CD4-positive, alpha-beta memory T cell (primary cell): ENCODE results near the gene GMPPA. TPM values are rescaled to one million over a fixed set of nuclear protein-coding genes. Genes with fewer than 3 reads are reported as not detected.
A peak's percentile ranks its signal among the peaks of the same experiment; 100 is the strongest.

ENCODE experiments used
- CTCF ChIA-PET: fragments of 350-600 bp; sonication (Branson Sonifier 250); formaldehyde crosslinking; loops from one replicate; lab custom pipeline; 2021; ENCODE audit warnings: inconsistent platforms; ENCODE audit not compliant: partially characterized antibody; lab: Charles Lee
- POLR2A ChIA-PET: fragments of 350-600 bp; sonication (Branson Sonifier 250); formaldehyde crosslinking; loops from one replicate; lab custom pipeline; 2021; ENCODE audit not compliant: partially characterized antibody; lab: Charles Lee
- DNase-seq, 5 donors: peaks; one replicate each; pipeline versions ENCODE4 v3.0.0 to v3.0.0-alpha.2; 2020 to 2022; ENCODE audit warnings: mixed read lengths in 1 of 5
- H3K27ac ChIP-seq: one replicate; pipeline ENCODE4 v1.7.0; 2013; ENCODE audit warnings: low read depth, low read length
- H3K27me3 ChIP-seq: 2 replicates; pipeline ENCODE4 v1.7.0; 2013; ENCODE audit warnings: mild to moderate bottlenecking, low read length, moderate library complexity; ENCODE audit not compliant: insufficient read depth
- H3K36me3 ChIP-seq: 2 replicates; pipeline ENCODE4 v1.7.0; 2013; ENCODE audit warnings: mild to moderate bottlenecking, low read length, moderate library complexity; ENCODE audit not compliant: insufficient read depth
- H3K4me1 ChIP-seq: 2 replicates; pipeline ENCODE4 v1.7.0; 2013; ENCODE audit warnings: mild to moderate bottlenecking, low read length, moderate library complexity; ENCODE audit not compliant: insufficient read depth
- H3K4me3 ChIP-seq, 2 donors: one replicate each; pipeline ENCODE4 v1.7.0; 2013; ENCODE audit warnings: low read length in 2 of 2, mild to moderate bottlenecking in 1 of 2
- H3K9me3 ChIP-seq, 2 donors: one replicate each; pipeline ENCODE4 v1.7.0; 2013; ENCODE audit warnings: low read length in 2 of 2, control low read depth in 1 of 2; ENCODE audit not compliant: control insufficient read depth in 1 of 2
- H3K27ac Mint-ChIP-seq, 7 donors: one replicate each; pipeline ENCODE4 v1.8.0; 2020 to 2021; ENCODE audit warnings: mixed read lengths in 7 of 7, mild to moderate bottlenecking in 6 of 7, inconsistent platforms in 3 of 7, moderate library complexity in 3 of 7
- H3K27me3 Mint-ChIP-seq, 2 donors: one replicate each; pipeline ENCODE4 v1.8.0; 2020 to 2021; ENCODE audit warnings: mixed read lengths in 2 of 2
- H3K36me3 Mint-ChIP-seq, 2 donors: one replicate each; pipeline ENCODE4 v1.8.0; 2020 to 2021; ENCODE audit warnings: mixed read lengths in 2 of 2, inconsistent platforms in 1 of 2, mild to moderate bottlenecking in 1 of 2
- H3K4me1 Mint-ChIP-seq, 4 donors: one replicate each; pipeline ENCODE4 v1.8.0; 2020 to 2021; ENCODE audit warnings: mixed read lengths in 4 of 4, mild to moderate bottlenecking in 1 of 4
- H3K4me3 Mint-ChIP-seq, 8 donors: one replicate each; pipeline ENCODE4 v1.8.0; 2020 to 2021; ENCODE audit warnings: mixed read lengths in 8 of 8, mild to moderate bottlenecking in 7 of 8, moderate library complexity in 6 of 8, inconsistent platforms in 3 of 8
- H3K9me3 Mint-ChIP-seq, 8 donors: one replicate each; pipeline ENCODE4 v1.8.0; 2020 to 2021; ENCODE audit warnings: mixed read lengths in 8 of 8, mild to moderate bottlenecking in 5 of 8, inconsistent platforms in 3 of 8, moderate library complexity in 1 of 8
- intact Hi-C: fragments of 100-400 bp; cut with micrococcal nuclease; formaldehyde crosslinking; loops from one replicate; pipeline ENCODE4 v1.15.1; 2023
- polyA plus RNA-seq, 2 donors: library from polyadenylated mRNA; unstranded; fragments of 300-500 nt; fragmentation: Illumina TruSeq; gene quantifications; one replicate each; pipeline ENCODE4 v1.2.3, GENCODE V29; 2021
- total RNA-seq, 2 experiments: library from RNA; stranded (reverse); gene quantifications; one replicate each; pipeline ENCODE4 v1.2.3, GENCODE V29; 2021

GMPPA gene
- total and polyA plus RNA-seq, 4 experiments from 2014 or later, result 30.4 to 48.3 (median 38.1) TPM

DNA sequence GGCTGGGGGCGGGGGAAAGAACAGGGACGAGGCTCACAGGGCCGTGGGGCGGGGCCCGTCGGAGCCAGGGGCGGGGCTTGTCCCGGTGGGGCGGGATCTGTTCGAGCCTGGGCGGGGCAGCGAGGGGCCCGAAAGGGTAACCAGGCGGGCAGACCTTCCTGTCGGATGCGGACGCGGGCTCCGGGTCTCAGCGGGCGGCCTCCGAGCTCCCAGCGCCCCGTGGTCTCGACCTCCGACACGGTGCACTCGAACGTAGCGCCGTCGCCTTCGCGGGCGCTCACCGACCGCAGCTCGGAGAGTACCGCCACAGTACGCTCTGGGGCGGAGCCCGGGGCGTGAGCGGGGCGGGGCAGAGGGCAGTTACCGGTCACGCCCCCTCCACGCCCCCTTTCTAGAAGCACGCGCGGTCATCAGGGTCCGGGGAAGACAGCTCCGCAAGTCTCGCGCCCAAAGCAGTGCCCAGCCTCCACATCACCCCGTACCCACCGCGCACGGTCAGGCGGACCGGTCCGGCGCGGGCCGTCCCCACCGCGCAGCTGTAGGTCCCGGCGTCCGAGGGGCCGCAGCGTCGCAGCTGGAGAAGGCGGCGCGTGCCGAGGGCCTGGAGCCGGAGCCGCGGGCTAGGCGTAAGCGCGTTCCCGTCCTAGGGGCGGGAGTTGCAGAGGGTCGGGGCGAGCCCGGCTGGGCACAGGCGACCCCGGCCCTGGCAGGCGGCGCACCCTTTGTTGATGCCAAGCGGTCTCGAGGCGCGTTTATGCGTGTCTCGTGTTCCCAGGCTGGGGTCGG, 53.9 kb downstream of the GMPPA start:
- peaks cover 5 to 18% (median 10%) of the 10 kb centered on the region in 4 donors for H3K4me1 Mint-ChIP-seq
- POLR2A ChIA-PET, result interaction anchor here (1.8 to 2.3 kb wide), 2 partner anchors 9 to 45 kb away, joined by 9 to 10 read pairs; partner anchors contain the start of genes CHPF, STK11IP and TMEM198

GRCh38 chr2:219553168-219553417, 54.4 kb downstream of the GMPPA start:
- H3K27ac ChIP-seq, result no peak overlapping the region
- intact Hi-C loops, result loop anchor here (2.0 kb wide), 1 partner anchor 44 kb away; the partner anchor contains the start of gene STK11IP
- Mint-ChIP-seq H3K36me3 (no peaks in the 10 kb centered on the region), H3K9me3 (peaks cover 0 to 3% (median 0%) of the 10 kb centered on the region in 8 donors), H3K4me1 (peaks cover 5 to 18% (median 10%) of the 10 kb centered on the region in 4 donors), H3K27ac (peak overlapping the region in 1 of 7 donors; percentile 63), H3K4me3 (peak overlapping the region; percentile 46 to 77 (median 58)), H3K27me3 (peaks cover 25 to 52% of the 10 kb centered on the region in 2 donors)
- no peaks in the 10 kb centered on the region for H3K36me3 ChIP-seq
- ChIA-PET POLR2A (interaction anchor here (1.8 to 2.3 kb wide), 2 partner anchors 10 to 44 kb away, joined by 9 to 10 read pairs; partner anchors contain the start of genes CHPF, STK11IP and TMEM198), CTCF (interaction anchor here (1.2 to 7.1 kb wide), 3 partner anchors 8 to 89 kb away, joined by 3 to 45 read pairs (median 9); partner anchors contain the start of genes CHPF and TMEM198)
- peaks cover 18% of the 10 kb centered on the region for H3K4me1 ChIP-seq
- H3K9me3 ChIP-seq, result no peaks in the 10 kb centered on the region
- peak overlapping the region in 1 of 2 donors; percentile 44 for H3K4me3 ChIP-seq
- peaks cover 11% of the 10 kb centered on the region for H3K27me3 ChIP-seq
- no peak for DNase-seq

More for the DNA sequence above, 53.9 kb downstream of the GMPPA start:
- H3K9me3 Mint-ChIP-seq, result peaks cover 0 to 3% (median 0%) of the 10 kb centered on the region in 8 donors
- Histone ChIP-seq H3K4me3 (peak overlapping the region; percentile 11 to 44), H3K27me3 (peaks cover 11% of the 10 kb centered on the region), H3K27ac (no peak overlapping the region), H3K9me3 (no peaks in the 10 kb centered on the region), H3K4me1 (peaks cover 18% of the 10 kb centered on the region), H3K36me3 (no peaks in the 10 kb centered on the region)
- intact Hi-C loops, result loop anchor here (1.0 to 2.0 kb wide), 2 partner anchors 9 to 44 kb away; partner anchors contain the start of genes CHPF and STK11IP
- DNase-seq, result peak; percentile 70 to 79 (median 76)
- H3K27ac Mint-ChIP-seq, result peak overlapping the region in 2 of 7 donors; percentile 22 to 79
- peak overlapping the region; percentile 51 to 86 (median 75) for H3K4me3 Mint-ChIP-seq
- H3K36me3 Mint-ChIP-seq, result no peaks in the 10 kb centered on the region
- CTCF ChIA-PET, result interaction anchor here (1.2 to 7.1 kb wide), 3 partner anchors 9 to 89 kb away, joined by 3 to 45 read pairs (median 9); partner anchors contain the start of genes CHPF and TMEM198
- peaks cover 25 to 52% of the 10 kb centered on the region in 2 donors for H3K27me3 Mint-ChIP-seq

DNA sequence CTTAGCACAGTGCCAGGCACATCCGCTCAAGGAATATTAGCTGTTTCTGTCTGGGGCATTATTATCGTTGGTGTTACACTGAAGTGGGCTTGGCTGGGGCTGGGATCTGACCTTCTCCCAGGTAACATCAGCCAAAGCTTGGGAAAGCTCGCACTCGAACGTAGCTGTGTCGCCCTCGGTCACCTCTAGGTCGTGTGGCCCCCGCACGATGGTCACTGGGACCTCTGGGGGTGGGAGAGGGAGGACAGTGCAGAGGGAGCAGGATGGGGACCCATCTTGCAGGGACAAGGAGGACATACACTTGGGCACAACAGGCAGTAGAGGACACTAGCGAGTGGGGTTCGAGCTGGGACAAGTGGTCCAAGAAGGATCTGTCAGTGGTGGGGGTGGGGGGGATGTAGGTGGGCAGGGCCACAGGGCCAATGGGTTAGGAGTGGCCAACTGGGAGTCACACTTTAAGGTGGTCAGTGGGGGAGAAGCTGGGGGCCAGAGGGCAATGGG, 54.8 kb downstream of the GMPPA start:
- peak overlapping the region; percentile 46 to 77 (median 58) for H3K4me3 Mint-ChIP-seq
- peaks cover 0 to 3% (median 0%) of the 10 kb centered on the region in 8 donors for H3K9me3 Mint-ChIP-seq
- intact Hi-C loops, result loop anchor here (2.0 kb wide), 1 partner anchor 43 kb away; the partner anchor contains the start of gene STK11IP
- Histone ChIP-seq H3K4me3 (no peak overlapping the region), H3K27ac (no peak overlapping the region), H3K27me3 (peaks cover 11% of the 10 kb centered on the region), H3K4me1 (peaks cover 18% of the 10 kb centered on the region), H3K9me3 (no peaks in the 10 kb centered on the region), H3K36me3 (no peaks in the 10 kb centered on the region)
- ChIA-PET CTCF (interaction anchor here (1.2 to 7.1 kb wide), 2 partner anchors 11 to 88 kb away, joined by 3 to 45 read pairs; partner anchors contain the start of genes CHPF and TMEM198), POLR2A (interaction anchor here (0.9 to 2.3 kb wide), 3 partner anchors 9 to 44 kb away, joined by 3 to 10 read pairs (median 9); partner anchors contain the start of genes CHPF, STK11IP and TMEM198)
- DNase-seq, result peak in 1 of 5 donors; percentile 23
- H3K36me3 Mint-ChIP-seq, result no peaks in the 10 kb centered on the region
- peaks cover 23 to 48% of the 10 kb centered on the region in 2 donors for H3K27me3 Mint-ChIP-seq
- peak overlapping the region in 2 of 7 donors; percentile 52 to 63 for H3K27ac Mint-ChIP-seq
- H3K4me1 Mint-ChIP-seq, result peaks cover 5 to 18% (median 10%) of the 10 kb centered on the region in 4 donors

- Histone ChIP-seq H3K4me3 (no peak overlapping the region), H3K27me3 (peaks cover 11% of the 10 kb centered on the region), H3K36me3 (no peaks in the 10 kb centered on the region), H3K9me3 (no peaks in the 10 kb centered on the region), H3K27ac (no peak overlapping the region), H3K4me1 (peaks cover 18% of the 10 kb centered on the region)
- intact Hi-C loops, result no loop called here
- CTCF ChIA-PET, result interaction anchor here (7.1 kb wide), 1 partner anchor 12 kb away, joined by 45 read pairs; the partner anchor contains the start of genes CHPF and TMEM198
- H3K27ac Mint-ChIP-seq, result peak overlapping the region in 1 of 7 donors; percentile 63
- H3K4me3 Mint-ChIP-seq, result no peak overlapping the region
- peaks cover 0 to 2% (median 0%) of the 10 kb centered on the region in 8 donors for H3K9me3 Mint-ChIP-seq
- peaks cover 24 to 46% of the 10 kb centered on the region in 2 donors for H3K27me3 Mint-ChIP-seq
- H3K36me3 Mint-ChIP-seq, result no peaks in the 10 kb centered on the region
- H3K4me1 Mint-ChIP-seq, result peaks cover 5 to 18% (median 10%) of the 10 kb centered on the region in 4 donors
- DNase-seq, result peak in 1 of 5 donors; percentile 14
- POLR2A ChIA-PET, result interaction anchor here (0.9 kb wide), 1 partner anchor 10 kb away, joined by 3 read pairs; the partner anchor contains the start of genes CHPF and TMEM198
Observed at GRCh38 chr2:219554350-219554749, 55.7 kb downstream of the GMPPA start.

DNA sequence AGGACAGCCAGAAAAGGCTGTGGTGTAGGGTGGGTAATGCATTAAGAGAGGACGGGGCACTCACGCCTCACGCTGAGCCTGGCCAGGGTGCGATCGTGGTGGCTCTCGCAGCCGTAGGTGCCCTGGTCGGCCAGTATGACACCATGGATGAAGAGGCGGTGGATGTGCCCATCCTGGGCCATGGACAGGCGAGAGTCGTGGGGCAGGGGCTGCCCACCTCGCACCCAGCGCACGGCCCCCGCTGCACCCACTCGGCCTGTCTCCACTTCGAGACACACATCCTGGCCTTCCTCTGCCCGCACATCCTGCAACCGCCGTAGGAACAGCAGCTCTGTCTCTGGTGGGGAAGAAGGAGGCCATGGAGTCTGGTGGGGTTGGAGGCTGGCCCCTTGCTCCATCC, 57.3 kb downstream of the GMPPA start:
- intact Hi-C loops, result no loop called here
- H3K36me3 Mint-ChIP-seq, result no peaks in the 10 kb centered on the region
- Histone ChIP-seq H3K36me3 (no peaks in the 10 kb centered on the region), H3K27me3 (peaks cover 11% of the 10 kb centered on the region), H3K4me1 (peaks cover 18% of the 10 kb centered on the region), H3K27ac (no peak overlapping the region), H3K4me3 (no peak overlapping the region), H3K9me3 (no peaks in the 10 kb centered on the region)
- no peak overlapping the region for H3K4me3 Mint-ChIP-seq
- CTCF ChIA-PET, result interaction anchor here (7.1 kb wide), 1 partner anchor 14 kb away, joined by 45 read pairs; the partner anchor contains the start of genes CHPF and TMEM198
- no peak overlapping the region for H3K27ac Mint-ChIP-seq
- H3K27me3 Mint-ChIP-seq, result peaks cover 21 to 39% of the 10 kb centered on the region in 2 donors
- POLR2A ChIA-PET, result no interaction called here
- peaks cover 5 to 18% (median 10%) of the 10 kb centered on the region in 4 donors for H3K4me1 Mint-ChIP-seq
- H3K9me3 Mint-ChIP-seq, result peaks cover 0 to 2% (median 0%) of the 10 kb centered on the region in 8 donors
- peak in 1 of 5 donors; percentile 36 for DNase-seq

DNA sequence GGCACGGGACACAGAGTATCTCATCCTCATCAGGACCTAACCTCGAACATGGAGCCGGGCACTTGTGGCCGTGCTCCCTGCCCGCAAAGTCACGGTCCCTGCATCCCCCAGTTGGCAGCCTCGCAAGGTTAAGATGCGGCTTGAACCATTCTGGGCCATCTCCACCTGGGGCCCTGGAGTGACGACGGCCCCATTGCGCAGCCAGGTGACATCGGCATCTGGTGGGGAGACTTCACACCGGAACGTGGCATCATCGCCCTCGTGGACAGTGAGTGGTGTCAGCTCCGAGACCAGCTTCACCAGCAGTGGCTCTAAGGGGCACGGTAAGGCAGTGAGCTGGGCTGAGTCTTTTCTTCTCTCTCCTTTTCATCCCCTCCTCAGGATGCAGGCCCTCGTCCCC, 57.7 kb downstream of the GMPPA start:
- POLR2A ChIA-PET, result no interaction called here
- H3K4me1 ChIP-seq, result peaks cover 18% of the 10 kb centered on the region
- Mint-ChIP-seq H3K36me3 (no peaks in the 10 kb centered on the region), H3K4me3 (no peak overlapping the region), H3K4me1 (peaks cover 4 to 18% (median 9%) of the 10 kb centered on the region in 4 donors), H3K27me3 (peaks cover 19 to 38% of the 10 kb centered on the region in 2 donors), H3K9me3 (peaks cover 0 to 2% (median 0%) of the 10 kb centered on the region in 8 donors), H3K27ac (no peak overlapping the region)
- CTCF ChIA-PET, result interaction anchor here (0.8 to 1.3 kb wide), 3 partner anchors 10 to 41 kb away, joined by 3 to 6 read pairs (median 3); partner anchors contain the start of gene STK11IP
- DNase-seq, result peak in 1 of 5 donors; percentile 16
- H3K9me3 ChIP-seq, result no peaks in the 10 kb centered on the region
- H3K36me3 ChIP-seq, result no peaks in the 10 kb centered on the region
- peaks cover 11% of the 10 kb centered on the region for H3K27me3 ChIP-seq
- intact Hi-C loops, result no loop called here
- no peak overlapping the region for H3K27ac ChIP-seq
- H3K4me3 ChIP-seq, result no peak overlapping the region
